ENCODE measurements around the gene MYH6.
A peak's percentile ranks its signal among the peaks of the same experiment; 100 is the strongest.
"Not testable (repeated sequence)": the region's sequence is repeated elsewhere in the genome, so short reads cannot be mapped to it uniquely, and the experiment has no call there.

The MYH6 gene

DNA sequence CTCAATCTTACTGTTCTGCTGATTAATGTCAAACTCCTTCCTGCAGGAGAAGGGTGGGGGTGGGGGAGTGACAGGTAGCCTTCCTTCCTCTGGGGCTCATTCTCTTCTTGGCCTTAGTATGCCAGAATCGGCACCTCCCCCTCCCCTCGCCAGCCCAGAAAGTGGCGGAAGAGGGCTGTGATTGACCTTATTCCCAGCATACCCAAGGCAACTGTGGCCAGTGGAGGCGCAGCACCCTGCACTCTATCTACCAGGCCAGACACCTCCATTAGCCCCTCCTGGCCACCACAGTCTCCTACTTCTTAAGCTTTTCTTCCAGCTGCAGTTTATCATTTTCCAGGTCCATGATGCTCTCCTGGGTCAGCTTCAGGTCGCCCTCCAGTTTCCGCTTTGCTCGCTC lies 15.5 kb downstream of the MYH6 start:
- no peak for DNase-seq (ENCODE audit: low spot score)

- DNase-seq (ENCODE audit: low spot score), result not testable (repeated sequence)
These were observed 18.2 kb downstream of the MYH6 start for GRCh38 chr14:23389871-23390270.

GRCh38 chr14:23389396-23389795 lies 18.7 kb downstream of the MYH6 start:
- no peak for DNase-seq (ENCODE audit: low spot score)

GRCh38 chr14:23388996-23389395 lies 19.1 kb downstream of the MYH6 start:
- no peak for DNase-seq (ENCODE audit: low spot score)

- DNase-seq (ENCODE audit: low spot score), result no peak
These were observed 19.9 kb downstream of the MYH6 start for GRCh38 chr14:23387916-23388882.

GRCh38 chr14:23386999-23387398 lies 21.1 kb downstream of the MYH6 start:
- DNase-seq (ENCODE audit: low spot score), result no peak

GRCh38 chr14:23386266-23386657 lies 21.8 kb downstream of the MYH6 start:
- DNase-seq (ENCODE audit: low spot score), result not testable (repeated sequence)

DNA sequence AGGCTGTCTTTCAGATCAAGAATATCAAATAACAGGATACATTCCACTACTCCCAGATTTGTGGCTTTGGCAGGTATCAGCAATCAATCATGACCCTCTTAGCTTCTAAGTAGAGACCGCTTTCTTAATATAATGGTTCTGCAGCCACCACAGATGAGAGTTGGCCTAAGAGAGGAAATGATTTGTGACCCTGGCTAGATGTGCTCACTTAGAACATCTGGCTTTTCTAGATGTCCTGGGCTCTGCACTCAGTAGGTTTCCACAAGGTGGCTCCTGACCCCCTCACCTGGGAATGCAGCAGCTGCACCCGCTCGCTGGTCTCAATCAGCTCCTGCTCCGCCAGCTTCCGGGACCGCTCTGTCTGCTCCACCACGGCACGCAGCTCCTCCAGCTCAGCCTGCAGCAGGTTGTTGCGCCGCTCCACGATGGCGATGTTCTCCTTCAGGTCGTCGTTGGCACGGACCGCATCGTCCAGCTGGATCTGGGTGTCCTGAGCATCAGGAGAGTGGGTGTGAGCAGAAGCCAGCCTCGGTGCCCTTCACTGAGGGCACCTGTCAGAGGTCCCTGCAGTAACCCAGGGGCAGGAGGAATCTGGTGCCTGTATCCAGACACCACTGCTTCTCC lies 22.3 kb downstream of the MYH6 start:
- DNase-seq (ENCODE audit: low spot score), result no peak

- DNase-seq (ENCODE audit: low spot score), result no peak
These were observed 22.8 kb downstream of the MYH6 start for GRCh38 chr14:23385244-23385641.

DNA sequence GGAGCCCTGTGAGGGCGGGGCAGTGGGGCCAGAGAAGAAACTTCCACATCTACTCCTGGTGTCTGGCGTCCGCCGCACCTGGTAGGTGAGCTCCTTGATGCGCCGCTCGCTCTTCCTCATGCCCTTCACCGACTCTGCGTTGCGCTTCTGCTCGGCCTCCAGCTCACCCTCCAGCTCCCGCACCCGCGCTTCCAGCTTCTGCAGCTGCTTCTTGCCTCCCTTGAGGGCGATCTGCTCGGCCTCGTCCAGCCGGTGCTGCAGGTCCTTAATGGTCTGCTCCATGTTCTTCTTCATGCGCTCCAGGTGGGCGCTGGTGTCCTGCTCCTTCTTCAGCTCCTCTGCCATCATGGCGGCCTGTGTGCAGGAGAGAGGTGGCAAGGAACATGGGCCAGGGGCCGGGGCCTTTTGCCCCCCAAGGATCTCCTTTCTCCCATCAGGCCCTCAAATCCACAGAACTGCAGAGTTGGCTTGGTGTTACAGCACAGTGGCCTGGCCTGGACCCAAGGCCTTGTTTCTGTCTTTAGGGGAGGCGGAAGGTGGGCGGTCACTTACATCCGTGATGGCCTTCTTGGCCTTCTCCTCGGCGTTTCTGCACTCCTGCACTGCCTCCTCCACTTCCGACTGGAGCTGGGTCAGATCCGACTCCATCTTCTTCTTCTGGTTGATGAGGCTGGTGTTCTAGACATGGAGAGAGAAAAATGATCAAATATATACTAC lies 23.6 kb downstream of the MYH6 start:
- DNase-seq (ENCODE audit: low spot score), result no peak

DNA sequence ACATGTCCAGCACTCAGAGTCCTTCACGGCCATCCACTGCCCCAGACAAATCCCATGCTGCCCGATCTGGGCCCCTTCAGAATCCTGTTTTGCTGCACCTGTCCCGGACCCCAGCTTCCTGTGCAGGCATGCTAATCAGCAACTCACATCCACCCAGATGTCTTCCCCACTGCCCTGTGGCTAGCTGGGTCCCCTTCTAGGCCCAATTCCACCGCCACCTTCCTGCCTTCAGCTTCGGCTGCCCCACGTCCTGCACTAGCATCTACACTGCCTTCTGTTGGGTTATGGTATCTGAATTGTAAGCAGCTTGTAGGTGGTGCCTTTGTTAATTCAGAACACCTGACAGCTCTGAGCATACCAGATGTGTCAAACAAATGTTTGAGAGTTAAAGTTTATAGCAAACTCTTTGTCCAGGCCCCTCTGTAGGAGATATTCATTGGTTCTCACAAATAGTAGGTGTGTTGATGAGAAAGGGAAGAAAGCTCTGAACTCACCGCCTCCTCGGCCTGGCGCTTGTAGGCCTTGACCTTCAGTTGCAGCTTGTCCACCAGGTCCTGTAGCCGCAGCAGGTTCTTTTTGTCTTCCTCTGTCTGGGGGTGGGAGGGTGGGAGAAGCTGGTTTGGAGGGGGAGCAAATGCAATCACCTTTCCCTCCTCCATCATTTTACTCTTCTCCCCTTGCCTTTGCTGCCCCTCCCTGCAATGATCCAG lies 25.2 kb downstream of the MYH6 start:
- DNase-seq (ENCODE audit: low spot score), result no peak

DNA sequence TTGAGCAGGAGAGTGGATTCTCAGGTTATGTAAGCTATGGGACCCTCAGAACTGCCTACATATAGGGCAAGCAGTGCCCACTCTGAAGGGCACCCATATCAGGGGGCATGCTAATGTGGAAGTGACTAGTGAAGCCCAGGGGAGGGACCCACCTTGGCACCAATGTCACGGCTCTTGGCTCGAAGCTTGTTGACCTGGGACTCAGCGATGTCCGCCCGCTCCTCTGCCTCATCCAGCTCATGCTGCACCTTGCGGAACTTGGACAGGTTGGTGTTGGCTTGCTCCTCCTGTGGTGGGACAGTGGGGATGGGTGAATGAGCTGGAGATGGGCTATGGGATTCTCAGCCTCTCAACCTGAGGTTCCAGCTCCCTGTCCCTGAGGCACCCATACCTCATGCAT lies 25.8 kb downstream of the MYH6 start:
- no peak for DNase-seq (ENCODE audit: low spot score)

DNA sequence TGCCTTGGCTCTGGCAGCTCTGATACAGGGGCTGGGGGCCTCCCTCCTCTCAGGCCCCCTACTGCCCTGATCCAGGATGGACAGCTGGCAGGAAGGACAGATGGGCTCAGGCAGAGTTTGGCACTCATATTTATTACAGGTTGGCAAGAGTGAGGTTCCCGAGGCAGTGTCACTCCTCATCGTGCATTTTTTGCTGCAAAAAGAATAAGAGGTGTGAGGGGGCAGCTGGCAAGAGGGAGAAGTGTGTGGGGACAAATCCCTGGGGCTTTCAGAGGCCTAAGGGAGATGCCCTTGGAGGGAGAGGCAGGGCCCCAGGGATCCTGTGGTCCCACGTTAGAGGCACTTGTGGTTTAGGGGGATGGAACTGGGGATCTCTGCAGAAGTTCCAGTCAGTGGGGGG lies 26.2 kb downstream of the MYH6 start:
- no peak for DNase-seq (ENCODE audit: low spot score)

DNA sequence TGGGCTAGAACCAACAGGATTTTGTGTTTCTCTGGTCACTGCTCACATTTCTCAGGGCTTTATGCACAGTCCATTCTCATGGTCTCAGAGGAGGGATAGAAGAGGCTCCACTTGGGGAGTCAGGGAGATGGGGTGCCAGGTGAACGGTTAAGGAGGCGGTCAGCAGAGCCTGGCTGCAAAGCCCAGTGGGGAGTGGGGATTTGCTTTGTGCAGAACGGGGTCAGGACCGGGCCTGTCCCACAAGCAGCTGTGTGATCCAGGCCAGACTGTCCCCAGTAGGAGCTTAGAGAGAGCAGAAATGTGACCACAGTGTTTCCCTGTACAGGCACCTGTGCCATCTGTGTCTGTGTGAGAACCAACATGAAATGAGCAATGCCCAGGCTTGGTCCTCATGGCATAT lies 27.1 kb downstream of the MYH6 start:
- no peak for DNase-seq (ENCODE audit: low spot score)

DNA sequence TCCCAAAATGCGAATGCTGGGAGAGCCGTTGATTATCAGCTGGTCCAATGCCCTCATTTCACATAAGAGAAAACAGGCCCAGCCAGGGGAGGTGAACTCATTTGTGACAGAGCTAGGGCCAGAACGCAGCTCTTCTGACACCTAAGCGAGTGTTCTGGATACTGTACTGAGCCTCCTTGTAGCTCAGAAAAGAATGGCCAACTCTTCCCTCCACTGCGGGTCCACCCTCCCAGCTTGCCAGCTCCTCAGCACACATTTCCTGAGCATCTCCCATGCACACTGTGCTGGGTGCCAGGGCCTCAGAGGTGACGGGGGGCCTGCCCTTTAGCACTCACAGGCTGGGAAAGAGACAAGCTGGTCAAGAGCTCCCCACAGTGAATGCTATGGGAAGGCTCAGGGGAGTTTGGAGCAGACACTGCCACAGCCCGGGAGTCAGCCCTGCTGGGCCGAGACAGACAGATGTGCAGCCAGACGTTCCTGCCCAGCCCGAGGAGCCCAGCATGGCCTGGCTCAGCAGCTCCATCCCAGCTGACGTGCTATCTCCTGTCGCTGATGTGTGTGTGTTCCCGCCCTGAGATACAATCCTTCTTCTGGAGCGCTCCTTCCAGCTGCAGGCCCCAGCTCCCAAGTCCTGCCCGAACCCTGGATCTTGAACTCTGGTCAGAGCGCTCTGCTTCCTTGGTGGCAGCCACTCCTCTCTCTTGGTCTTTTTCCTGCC lies 27.7 kb downstream of the MYH6 start:
- no peak for DNase-seq (ENCODE audit: low spot score)

DNA sequence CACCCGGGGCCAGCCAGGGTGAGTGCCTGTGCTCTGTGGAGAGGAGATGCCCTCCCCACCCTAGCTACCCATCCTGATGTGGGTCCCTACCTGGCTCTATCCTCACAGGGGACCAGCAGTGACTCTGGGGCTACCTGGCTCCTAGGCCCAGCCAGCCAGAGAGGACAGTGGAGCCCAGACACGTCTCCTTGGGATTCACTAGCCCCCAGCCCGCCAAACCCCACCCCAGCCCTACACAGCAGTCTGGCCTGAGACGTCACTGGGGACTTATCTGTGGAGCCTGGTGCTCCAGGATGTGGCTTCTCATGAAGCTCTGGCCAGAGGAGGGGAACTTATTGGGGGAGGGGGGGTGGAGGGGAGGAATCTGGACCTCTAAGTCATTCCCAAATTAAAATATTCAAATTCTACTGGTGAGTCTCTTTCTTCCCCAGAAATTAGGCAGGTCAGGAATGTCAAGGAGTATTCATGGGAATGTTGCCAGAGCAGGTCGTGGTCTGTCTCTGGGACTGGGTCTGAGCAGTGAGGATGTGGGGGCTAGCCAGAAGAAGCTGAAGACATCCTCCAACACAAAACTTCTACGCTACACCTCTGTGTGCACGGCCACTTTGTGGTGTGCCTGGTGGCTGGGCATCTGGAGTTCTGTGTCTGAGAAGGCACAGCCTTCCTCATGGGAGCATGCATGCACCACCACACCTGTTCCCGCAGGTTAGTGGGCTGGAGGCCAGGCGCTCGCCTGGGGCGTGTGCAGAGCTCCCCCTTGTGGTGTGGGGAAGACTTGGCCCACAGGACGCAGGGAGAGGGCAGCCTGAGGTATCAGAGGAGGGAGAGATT lies 28.5 kb downstream of the MYH6 start:
- DNase-seq (ENCODE audit: low spot score), result peak; percentile 54

GRCh38 chr14:23378612-23379220 lies 29.4 kb downstream of the MYH6 start:
- no peak for DNase-seq (ENCODE audit: low spot score)

- no peak for DNase-seq (ENCODE audit: low spot score)
These were observed 30.2 kb downstream of the MYH6 start for GRCh38 chr14:23377573-23378563.

DNA sequence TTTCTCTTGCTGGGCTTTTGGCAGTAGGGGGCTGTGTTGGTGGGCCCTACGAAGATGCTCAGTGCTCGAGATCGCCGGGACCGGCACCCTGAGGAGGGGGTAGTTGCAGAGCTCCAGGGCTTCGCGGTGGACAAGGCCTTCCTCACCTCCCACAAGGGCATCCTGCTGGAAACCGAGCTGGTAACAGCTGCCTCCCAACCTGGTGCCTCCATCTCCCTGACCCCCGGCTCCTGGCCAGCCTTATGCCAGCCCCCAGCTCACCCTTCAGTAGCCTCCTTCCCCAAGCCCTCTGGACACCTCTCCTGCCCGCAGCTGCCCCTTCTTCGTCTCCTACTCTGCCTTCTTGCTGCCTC lies 30.9 kb downstream of the MYH6 start:
- no peak for DNase-seq (ENCODE audit: low spot score)
